HepG2 (cell line): ENCODE measurements around the gene EIF3J. TPM values are rescaled to one million over a fixed set of nuclear protein-coding genes. Genes with fewer than 3 reads are reported as not detected.

Source experiments
- DNMT3B ChIP-seq: conservative IDR thresholded peaks from 2 replicates; pipeline ENCODE4 v1.6.1; 2016; ENCODE audit warnings: missing biosample characterization, control low read depth
- GABPB1 ChIP-seq: IDR thresholded peaks from 2 replicates; pipeline ENCODE4 v1.6.1; 2016; ENCODE audit warnings: mild to moderate bottlenecking, missing genetic modification reagents, moderate library complexity, missing compliant biosample characterization
- GATAD1 ChIP-seq: IDR thresholded peaks from 2 replicates; pipeline ENCODE4 v1.6.1; 2016; ENCODE audit warnings: missing genetic modification reagents, missing compliant biosample characterization
- JARID2 ChIP-seq: sonication (generic); formaldehyde crosslinking; IDR thresholded peaks from 2 replicates; pipeline ENCODE4 v1.8.1; 2023; ENCODE audit warnings: missing genetic modification reagents, inconsistent platforms; ENCODE audit not compliant: insufficient replicate concordance
- KAT2B ChIP-seq: fragments of 150-350 bp; IDR thresholded peaks from 2 replicates; pipeline ENCODE4 v1.6.1; 2014; ENCODE audit warnings: low read depth, low read length, borderline replicate concordance
- MAFG ChIP-seq: sonication (generic); formaldehyde crosslinking; IDR thresholded peaks from 2 replicates; pipeline ENCODE4 v1.5.1; 2020; ENCODE audit warnings: mild to moderate bottlenecking, missing genetic modification reagents
- MIER3 ChIP-seq: IDR thresholded peaks from 2 replicates; pipeline ENCODE4 v1.6.1; 2016; ENCODE audit warnings: missing compliant biosample characterization, borderline replicate concordance
- TOE1 ChIP-seq: sonication (generic); formaldehyde crosslinking; IDR thresholded peaks from 2 replicates; pipeline ENCODE4 v1.4.0; 2020; ENCODE audit warnings: mild to moderate bottlenecking, missing genetic modification reagents
- TRIM24 ChIP-seq: sonication (generic); formaldehyde crosslinking; IDR thresholded peaks from 2 replicates; pipeline ENCODE4 v1.8.0; 2022; ENCODE audit warnings: mild to moderate bottlenecking, missing genetic modification reagents
- ZNF160 ChIP-seq: sonication (generic); formaldehyde crosslinking; IDR thresholded peaks from 2 replicates; pipeline ENCODE4 v1.8.0; 2022; ENCODE audit warnings: mild to moderate bottlenecking, inconsistent platforms, missing genetic modification reagents
- ZNF207 ChIP-seq: fragments of 450-650 bp; IDR thresholded peaks from 2 replicates; pipeline ENCODE4 v1.6.1; 2016; ENCODE audit warnings: antibody characterized with exemption, borderline replicate concordance
- ZNF546 ChIP-seq: sonication (generic); formaldehyde crosslinking; conservative IDR thresholded peaks from 2 replicates; pipeline ENCODE4 v1.8.1; 2023; ENCODE audit warnings: mild to moderate bottlenecking, missing genetic modification reagents
- ZNF564 ChIP-seq: sonication (generic); formaldehyde crosslinking; IDR thresholded peaks from 2 replicates; pipeline ENCODE4 v1.8.1; 2023; ENCODE audit warnings: mild to moderate bottlenecking, missing genetic modification reagents
- ZNF580 ChIP-seq: IDR thresholded peaks from 2 replicates; pipeline ENCODE4 v1.6.1; 2016; ENCODE audit warnings: low read depth, borderline replicate concordance
- ZNF598 ChIP-seq: sonication (generic); formaldehyde crosslinking; IDR thresholded peaks from 2 replicates; pipeline ENCODE4 v1.5.1; 2020; ENCODE audit warnings: mild to moderate bottlenecking, missing genetic modification reagents, borderline replicate concordance
- ZNF619 ChIP-seq: sonication (generic); formaldehyde crosslinking; IDR thresholded peaks from 2 replicates; pipeline ENCODE4 v1.4.0; 2020; ENCODE audit warnings: mild to moderate bottlenecking, missing genetic modification reagents
- ZNF816 ChIP-seq: sonication (generic); formaldehyde crosslinking; IDR thresholded peaks from 2 replicates; pipeline ENCODE4 v1.8.0; 2022; ENCODE audit warnings: missing genetic modification reagents, mild to moderate bottlenecking, borderline replicate concordance
- polyA plus RNA-seq, 8 experiments: library from polyadenylated mRNA; depleted of rRNA in 3 of 8; stranded (reverse) in 7 of 8; unstranded in 1 of 8; fragments of >200 nt; fragmentation: Illumina TruSeq in 4 of 8; extraction: Trizol in 4 of 8; gene quantifications; 2 replicates each; pipeline versions ENCODE4 v1.2.1 to v1.2.3, GENCODE V29; 2011 to 2016; ENCODE audit warnings: low read depth in 4 of 8, missing spikeins in 1 of 8, mixed read lengths in 1 of 8; ENCODE audit not compliant: insufficient read depth in 1 of 8
- total RNA-seq, 5 experiments: library from RNA; depleted of rRNA; stranded (reverse); fragments of >200 nt; fragmentation: Illumina TruSeq; extraction: Trizol; gene quantifications; 2 replicates each; pipeline ENCODE4 v1.2.3, GENCODE V29; 2016; ENCODE audit warnings: low read depth in 1 of 5
- TF ChIP-seq, protein P1 (sequence below): sonication (generic); formaldehyde crosslinking; IDR thresholded peaks from 2 replicates; pipeline ENCODE4 v1.9.0; 2021; ENCODE audit warnings: missing genetic modification reagents, mild to moderate bottlenecking, borderline replicate concordance
- TF ChIP-seq, protein P2 (sequence below): IDR thresholded peaks from 2 replicates; pipeline ENCODE4 v1.6.1; 2018; ENCODE audit warnings: missing genetic modification reagents, mild to moderate bottlenecking, missing compliant biosample characterization
- TF ChIP-seq, protein P3 (sequence below): IDR thresholded peaks from 2 replicates; pipeline ENCODE4 v1.6.1; 2016; ENCODE audit warnings: control low read depth
- TF ChIP-seq, protein P4 (sequence below): sonication (generic); formaldehyde crosslinking; IDR thresholded peaks from 2 replicates; pipeline ENCODE4 v1.4.0; 2020; ENCODE audit warnings: missing genetic modification reagents

The EIF3J gene
- total and polyA plus RNA-seq, 2 of the 13 experiments (the other 11 are each of a cell fraction or from before 2014, with no cell fraction given), result 51.7 to 69.2 TPM

- TF ChIP-seq, protein P1, sequence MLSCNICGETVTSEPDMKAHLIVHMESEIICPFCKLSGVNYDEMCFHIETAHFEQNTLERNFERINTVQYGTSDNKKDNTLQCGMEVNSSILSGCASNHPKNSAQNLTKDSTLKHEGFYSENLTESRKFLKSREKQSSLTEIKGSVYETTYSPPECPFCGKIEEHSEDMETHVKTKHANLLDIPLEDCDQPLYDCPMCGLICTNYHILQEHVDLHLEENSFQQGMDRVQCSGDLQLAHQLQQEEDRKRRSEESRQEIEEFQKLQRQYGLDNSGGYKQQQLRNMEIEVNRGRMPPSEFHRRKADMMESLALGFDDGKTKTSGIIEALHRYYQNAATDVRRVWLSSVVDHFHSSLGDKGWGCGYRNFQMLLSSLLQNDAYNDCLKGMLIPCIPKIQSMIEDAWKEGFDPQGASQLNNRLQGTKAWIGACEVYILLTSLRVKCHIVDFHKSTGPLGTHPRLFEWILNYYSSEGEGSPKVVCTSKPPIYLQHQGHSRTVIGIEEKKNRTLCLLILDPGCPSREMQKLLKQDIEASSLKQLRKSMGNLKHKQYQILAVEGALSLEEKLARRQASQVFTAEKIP (CRISPR knock-in tag), result no peak
- TF ChIP-seq, protein P2, sequence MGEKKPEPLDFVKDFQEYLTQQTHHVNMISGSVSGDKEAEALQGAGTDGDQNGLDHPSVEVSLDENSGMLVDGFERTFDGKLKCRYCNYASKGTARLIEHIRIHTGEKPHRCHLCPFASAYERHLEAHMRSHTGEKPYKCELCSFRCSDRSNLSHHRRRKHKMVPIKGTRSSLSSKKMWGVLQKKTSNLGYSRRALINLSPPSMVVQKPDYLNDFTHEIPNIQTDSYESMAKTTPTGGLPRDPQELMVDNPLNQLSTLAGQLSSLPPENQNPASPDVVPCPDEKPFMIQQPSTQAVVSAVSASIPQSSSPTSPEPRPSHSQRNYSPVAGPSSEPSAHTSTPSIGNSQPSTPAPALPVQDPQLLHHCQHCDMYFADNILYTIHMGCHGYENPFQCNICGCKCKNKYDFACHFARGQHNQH (CRISPR knock-in tag), result no peak
- TF ChIP-seq ZNF207, result no peak
- TF ChIP-seq GABPB1 (CRISPR knock-in tag), result peak; percentile 70
- TF ChIP-seq, protein P3, sequence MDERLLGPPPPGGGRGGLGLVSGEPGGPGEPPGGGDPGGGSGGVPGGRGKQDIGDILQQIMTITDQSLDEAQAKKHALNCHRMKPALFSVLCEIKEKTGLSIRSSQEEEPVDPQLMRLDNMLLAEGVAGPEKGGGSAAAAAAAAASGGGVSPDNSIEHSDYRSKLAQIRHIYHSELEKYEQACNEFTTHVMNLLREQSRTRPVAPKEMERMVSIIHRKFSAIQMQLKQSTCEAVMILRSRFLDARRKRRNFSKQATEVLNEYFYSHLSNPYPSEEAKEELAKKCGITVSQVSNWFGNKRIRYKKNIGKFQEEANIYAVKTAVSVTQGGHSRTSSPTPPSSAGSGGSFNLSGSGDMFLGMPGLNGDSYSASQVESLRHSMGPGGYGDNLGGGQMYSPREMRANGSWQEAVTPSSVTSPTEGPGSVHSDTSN (CRISPR knock-in tag), result no peak
- peak; percentile 50 for TF ChIP-seq JARID2
- 0 out of 2 replicates have a peak, but pooled peaks have one; percentile 40 for TF ChIP-seq GATAD1
- no peak for TF ChIP-seq TOE1 (CRISPR knock-in tag)
- no peak; the same call in 1 of the 2 replicates for TF ChIP-seq DNMT3B
- TF ChIP-seq MAFG (CRISPR knock-in tag), result no peak
- TF ChIP-seq ZNF564 (CRISPR knock-in tag), result no peak
- no peak for TF ChIP-seq KAT2B
- peak; percentile 36; the same call in 1 of the 2 replicates for TF ChIP-seq MIER3 (CRISPR knock-in tag)
- TF ChIP-seq ZNF598 (CRISPR knock-in tag), result no peak
- peak; percentile 34; the same call in 1 of the 2 replicates for TF ChIP-seq ZNF160 (CRISPR knock-in tag)
- TF ChIP-seq ZNF580 (CRISPR knock-in tag), result no peak; the same call in none of the 2 replicates
- TF ChIP-seq, protein P4, sequence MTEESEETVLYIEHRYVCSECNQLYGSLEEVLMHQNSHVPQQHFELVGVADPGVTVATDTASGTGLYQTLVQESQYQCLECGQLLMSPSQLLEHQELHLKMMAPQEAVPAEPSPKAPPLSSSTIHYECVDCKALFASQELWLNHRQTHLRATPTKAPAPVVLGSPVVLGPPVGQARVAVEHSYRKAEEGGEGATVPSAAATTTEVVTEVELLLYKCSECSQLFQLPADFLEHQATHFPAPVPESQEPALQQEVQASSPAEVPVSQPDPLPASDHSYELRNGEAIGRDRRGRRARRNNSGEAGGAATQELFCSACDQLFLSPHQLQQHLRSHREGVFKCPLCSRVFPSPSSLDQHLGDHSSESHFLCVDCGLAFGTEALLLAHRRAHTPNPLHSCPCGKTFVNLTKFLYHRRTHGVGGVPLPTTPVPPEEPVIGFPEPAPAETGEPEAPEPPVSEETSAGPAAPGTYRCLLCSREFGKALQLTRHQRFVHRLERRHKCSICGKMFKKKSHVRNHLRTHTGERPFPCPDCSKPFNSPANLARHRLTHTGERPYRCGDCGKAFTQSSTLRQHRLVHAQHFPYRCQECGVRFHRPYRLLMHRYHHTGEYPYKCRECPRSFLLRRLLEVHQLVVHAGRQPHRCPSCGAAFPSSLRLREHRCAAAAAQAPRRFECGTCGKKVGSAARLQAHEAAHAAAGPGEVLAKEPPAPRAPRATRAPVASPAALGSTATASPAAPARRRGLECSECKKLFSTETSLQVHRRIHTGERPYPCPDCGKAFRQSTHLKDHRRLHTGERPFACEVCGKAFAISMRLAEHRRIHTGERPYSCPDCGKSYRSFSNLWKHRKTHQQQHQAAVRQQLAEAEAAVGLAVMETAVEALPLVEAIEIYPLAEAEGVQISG (CRISPR knock-in tag), result no peak; the same call in 1 of the 2 replicates
- TF ChIP-seq ZNF816 (CRISPR knock-in tag), result no peak
- no peak for TF ChIP-seq TRIM24 (CRISPR knock-in tag)
- TF ChIP-seq ZNF619 (CRISPR knock-in tag), result no peak
- 0 out of 2 replicates have a peak, but pooled peaks have one; percentile 3 for TF ChIP-seq ZNF546 (CRISPR knock-in tag)
These were observed 515 bp upstream of the EIF3J start (continued) for GRCh38 chr15:44536302-44536961.
